ENCODE data around the gene TMEM51. TPM values are rescaled to one million over a fixed set of nuclear protein-coding genes. Genes with fewer than 3 reads are reported as not detected.

The TMEM51 gene
- total RNA-seq, 1 donor from 2014 or later = 82.3 TPM

DNA sequence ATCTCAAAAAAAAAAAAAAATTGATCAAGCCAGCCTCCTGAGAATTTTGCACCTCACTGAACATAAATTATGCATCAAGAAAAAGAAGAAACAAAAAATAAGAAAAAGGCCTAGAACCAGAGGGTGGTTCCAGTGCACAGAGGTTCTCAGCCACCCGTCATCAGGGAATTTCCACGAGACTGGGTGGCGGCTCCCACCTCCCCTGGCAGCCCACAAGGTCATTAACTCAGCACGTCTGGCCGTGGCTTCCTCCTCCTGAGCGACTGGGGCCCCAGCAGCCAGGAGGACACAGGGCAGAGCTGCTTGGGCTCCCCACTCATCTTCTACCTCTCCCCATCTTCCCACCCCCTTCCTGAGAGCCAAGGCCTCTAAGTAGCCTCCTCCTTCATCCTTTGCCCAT, 15.7 kb upstream of the TMEM51 start:
- H3K27me3 ChIP-seq (ENCODE audit: control insufficient read depth, insufficient read depth, low read length) = no peaks in the 10 kb centered on the region
- TF ChIP-seq, protein P1, sequence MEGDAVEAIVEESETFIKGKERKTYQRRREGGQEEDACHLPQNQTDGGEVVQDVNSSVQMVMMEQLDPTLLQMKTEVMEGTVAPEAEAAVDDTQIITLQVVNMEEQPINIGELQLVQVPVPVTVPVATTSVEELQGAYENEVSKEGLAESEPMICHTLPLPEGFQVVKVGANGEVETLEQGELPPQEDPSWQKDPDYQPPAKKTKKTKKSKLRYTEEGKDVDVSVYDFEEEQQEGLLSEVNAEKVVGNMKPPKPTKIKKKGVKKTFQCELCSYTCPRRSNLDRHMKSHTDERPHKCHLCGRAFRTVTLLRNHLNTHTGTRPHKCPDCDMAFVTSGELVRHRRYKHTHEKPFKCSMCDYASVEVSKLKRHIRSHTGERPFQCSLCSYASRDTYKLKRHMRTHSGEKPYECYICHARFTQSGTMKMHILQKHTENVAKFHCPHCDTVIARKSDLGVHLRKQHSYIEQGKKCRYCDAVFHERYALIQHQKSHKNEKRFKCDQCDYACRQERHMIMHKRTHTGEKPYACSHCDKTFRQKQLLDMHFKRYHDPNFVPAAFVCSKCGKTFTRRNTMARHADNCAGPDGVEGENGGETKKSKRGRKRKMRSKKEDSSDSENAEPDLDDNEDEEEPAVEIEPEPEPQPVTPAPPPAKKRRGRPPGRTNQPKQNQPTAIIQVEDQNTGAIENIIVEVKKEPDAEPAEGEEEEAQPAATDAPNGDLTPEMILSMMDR (IDR thresholded peaks at IDR 0.05; ENCODE audit: insufficient read depth, low read length, poor library complexity, severe bottlenecking) = no peak
- H3K4me3 ChIP-seq (ENCODE audit: low read depth, low read length) = no peak overlapping the region
- no peaks in the 10 kb centered on the region for H3K36me3 ChIP-seq (ENCODE audit: control insufficient read depth, insufficient read depth, low read length)
- DNase-seq (ENCODE audit: low read depth) = no peak

DNA sequence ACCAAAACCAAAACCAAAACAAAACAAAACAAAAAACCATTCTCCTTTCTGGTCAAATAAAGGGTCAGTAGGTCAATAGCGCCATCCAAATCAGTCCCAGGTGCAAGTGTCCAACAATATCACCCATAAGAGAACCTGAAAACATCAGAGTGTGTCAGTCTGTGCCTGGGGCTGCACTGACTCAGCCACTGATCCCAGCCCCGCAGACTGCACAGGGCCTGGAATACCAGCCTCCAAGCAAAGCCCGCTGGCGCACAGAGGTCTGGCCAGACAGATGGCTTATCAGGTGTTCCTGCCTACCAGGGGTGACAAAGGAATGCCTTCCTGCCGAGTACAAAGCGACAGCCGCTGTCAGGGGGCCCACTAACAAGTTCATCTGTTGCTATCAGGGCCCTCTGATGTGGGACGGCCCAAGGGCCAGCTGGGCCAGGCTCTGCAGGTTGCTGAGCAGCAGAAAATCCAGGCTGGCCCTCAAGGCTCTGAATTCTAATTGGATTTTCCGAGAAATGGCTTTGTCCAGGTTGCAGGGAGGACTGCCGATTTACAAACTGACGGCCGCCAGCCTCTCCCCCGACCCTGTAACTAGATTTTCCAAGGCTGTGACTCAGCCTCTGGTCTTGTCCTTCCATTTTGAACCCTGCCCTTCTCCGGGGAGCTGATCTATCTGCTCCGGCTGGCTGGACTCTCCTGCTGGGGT, 13.7 kb upstream of the TMEM51 start:
- H3K36me3 ChIP-seq (ENCODE audit: control insufficient read depth, insufficient read depth, low read length) = no peaks in the 10 kb centered on the region
- TF ChIP-seq, protein P1 (IDR thresholded peaks at IDR 0.05; ENCODE audit: insufficient read depth, low read length, poor library complexity, severe bottlenecking) = no peak
- no peaks in the 10 kb centered on the region for H3K27me3 ChIP-seq (ENCODE audit: control insufficient read depth, insufficient read depth, low read length)
- no peak overlapping the region for H3K4me3 ChIP-seq (ENCODE audit: low read depth, low read length)
- DNase-seq (ENCODE audit: low read depth) = no peak

DNA sequence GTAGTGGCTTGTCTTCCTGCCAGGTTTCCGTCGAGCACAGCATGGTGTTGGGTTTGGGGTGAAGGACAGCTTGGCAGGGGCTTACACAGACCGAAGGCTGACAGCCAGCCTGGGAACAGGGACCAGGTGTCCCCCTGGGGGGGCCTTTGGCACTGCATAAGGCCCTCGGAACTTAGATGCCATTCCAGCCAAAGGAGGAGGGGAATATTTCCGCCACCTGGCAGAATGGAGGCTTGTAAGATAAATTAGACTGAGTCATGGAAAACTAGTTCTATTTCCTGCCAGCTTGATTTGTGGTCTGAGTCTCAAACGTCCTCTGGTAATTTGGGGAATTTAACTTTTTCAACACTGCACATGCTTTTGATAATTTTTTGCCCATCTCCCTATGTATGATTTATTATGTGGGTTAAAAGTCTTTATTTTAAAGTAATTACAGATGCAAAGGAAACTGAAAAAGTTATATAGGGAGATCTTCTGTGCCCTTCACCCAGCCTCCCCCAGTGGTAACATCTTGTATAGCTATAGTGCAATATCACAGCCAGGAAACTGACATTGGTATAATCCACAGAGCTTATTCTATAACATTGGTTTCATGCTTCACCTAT, 11.5 kb upstream of the TMEM51 start:
- Histone ChIP-seq H3K36me3 (ENCODE audit: control insufficient read depth, insufficient read depth, low read length) (no peaks in the 10 kb centered on the region), H3K27me3 (ENCODE audit: control insufficient read depth, insufficient read depth, low read length) (no peaks in the 10 kb centered on the region), H3K4me3 (ENCODE audit: low read depth, low read length) (no peak overlapping the region)
- no peak for DNase-seq (ENCODE audit: low read depth)
- TF ChIP-seq, protein P1 (IDR thresholded peaks at IDR 0.05; ENCODE audit: insufficient read depth, low read length, poor library complexity, severe bottlenecking) = no peak

DNA sequence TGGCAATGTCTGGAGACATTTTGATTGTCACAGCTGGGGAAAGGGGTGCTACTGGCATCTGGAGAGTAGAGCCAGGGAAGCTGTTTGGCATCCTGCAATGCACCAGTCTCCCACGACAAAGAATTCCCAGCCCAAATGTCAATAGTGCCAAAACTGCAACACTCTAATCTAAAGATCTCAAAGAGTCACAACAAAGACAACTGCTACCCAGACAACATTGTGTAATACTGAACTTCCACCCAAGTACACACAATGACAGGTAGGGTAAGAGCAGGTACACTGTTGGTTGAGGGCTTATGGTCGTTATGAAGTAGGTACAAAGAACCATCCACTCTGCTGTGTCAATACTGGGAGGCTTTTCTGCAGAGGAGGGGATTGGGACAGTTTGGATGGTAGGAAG, 8.2 kb upstream of the TMEM51 start:
- TF ChIP-seq, protein P1 (IDR thresholded peaks at IDR 0.05; ENCODE audit: insufficient read depth, low read length, poor library complexity, severe bottlenecking) = no peak
- DNase-seq (ENCODE audit: low read depth) = no peak
- no peak overlapping the region for H3K4me3 ChIP-seq (ENCODE audit: low read depth, low read length)
- no peaks in the 10 kb centered on the region for H3K36me3 ChIP-seq (ENCODE audit: control insufficient read depth, insufficient read depth, low read length)
- H3K27me3 ChIP-seq (ENCODE audit: control insufficient read depth, insufficient read depth, low read length) = no peaks in the 10 kb centered on the region

DNA sequence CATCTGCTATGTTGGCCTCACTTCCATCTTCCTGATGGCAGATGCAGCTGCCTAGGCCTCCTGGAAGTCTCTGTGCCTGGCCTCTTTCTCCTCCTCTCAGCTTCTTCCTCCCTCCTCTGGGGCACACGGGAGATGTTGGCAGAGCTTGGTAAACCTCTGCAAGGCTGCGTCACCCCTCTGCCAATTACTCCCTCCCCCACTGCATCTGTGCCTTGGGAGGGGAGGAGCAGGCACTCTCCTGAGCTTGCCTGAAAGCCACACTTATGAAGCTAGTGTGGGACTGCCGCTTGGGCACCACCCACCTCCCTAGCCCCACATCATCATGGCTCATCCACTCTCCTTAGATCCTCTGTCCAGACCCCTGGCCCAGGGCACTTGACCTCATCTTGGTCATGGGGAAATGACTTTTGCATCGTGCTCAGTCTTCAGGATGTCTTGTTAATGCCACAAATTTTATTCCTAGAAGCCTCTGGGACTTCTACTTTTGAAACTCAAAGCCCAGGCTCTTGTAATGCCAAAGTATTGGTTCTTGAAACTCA, 7.3 kb upstream of the TMEM51 start:
- no peaks in the 10 kb centered on the region for H3K27me3 ChIP-seq (ENCODE audit: control insufficient read depth, insufficient read depth, low read length)
- no peaks in the 10 kb centered on the region for H3K36me3 ChIP-seq (ENCODE audit: control insufficient read depth, insufficient read depth, low read length)
- TF ChIP-seq, protein P1 (IDR thresholded peaks at IDR 0.05; ENCODE audit: insufficient read depth, low read length, poor library complexity, severe bottlenecking) = no peak
- no peak for DNase-seq (ENCODE audit: low read depth)
- H3K4me3 ChIP-seq (ENCODE audit: low read depth, low read length) = no peak overlapping the region

All from kidney epithelial cell (primary cell).